ENCODE data around the gene DBNDD1.
A peak's percentile ranks its signal among the peaks of the same experiment; 100 is the strongest.
"Not testable (repeated sequence)": the region's sequence is repeated elsewhere in the genome, so short reads cannot be mapped to it uniquely, and the experiment has no call there.

Gene DBNDD1

GRCh38 chr16:89996178-89996489 lies 23.1 kb downstream of the DBNDD1 start:
- no peak overlapping the region for H3K4me3 ChIP-seq (ENCODE audit: low read depth, low read length)
- no peak for DNase-seq (ENCODE audit: low read depth)
- TF ChIP-seq CTCF (IDR thresholded peaks at IDR 0.05; ENCODE audit: insufficient read depth, low read depth, low read length, missing control alignments): no peak

- H3K4me3 ChIP-seq (ENCODE audit: low read depth, low read length): not testable (repeated sequence)
- peak; percentile 77 for DNase-seq (ENCODE audit: low read depth)
Observed at GRCh38 chr16:89995475-89996177, 23.6 kb downstream of the DBNDD1 start.

- peak; percentile 71 for DNase-seq (ENCODE audit: low read depth)
- not testable (repeated sequence) for H3K4me3 ChIP-seq (ENCODE audit: low read depth, low read length)
Observed at GRCh38 chr16:89994721-89995474, 24.4 kb downstream of the DBNDD1 start.

- no peak for DNase-seq (ENCODE audit: low read depth)
- no peak overlapping the region for H3K4me3 ChIP-seq (ENCODE audit: low read depth, low read length)
- TF ChIP-seq CTCF (IDR thresholded peaks at IDR 0.05; ENCODE audit: insufficient read depth, low read depth, low read length, missing control alignments): no peak
Observed at GRCh38 chr16:89994389-89994720, 24.9 kb downstream of the DBNDD1 start.

- no peak overlapping the region for H3K4me3 ChIP-seq (ENCODE audit: low read depth, low read length)
- no peak for DNase-seq (ENCODE audit: low read depth)
- TF ChIP-seq CTCF (IDR thresholded peaks at IDR 0.05; ENCODE audit: insufficient read depth, low read depth, low read length, missing control alignments): no peak
Observed at GRCh38 chr16:89993971-89994370, 25.3 kb downstream of the DBNDD1 start.

- DNase-seq (ENCODE audit: low read depth): no peak
- no peak for TF ChIP-seq CTCF (IDR thresholded peaks at IDR 0.05; ENCODE audit: insufficient read depth, low read depth, low read length, missing control alignments)
- H3K4me3 ChIP-seq (ENCODE audit: low read depth, low read length): no peak overlapping the region
Observed at GRCh38 chr16:89993377-89993776, 25.9 kb downstream of the DBNDD1 start.

GRCh38 chr16:89990799-89991198 lies 28.5 kb downstream of the DBNDD1 start:
- no peak for DNase-seq (ENCODE audit: low read depth)
- no peak overlapping the region for H3K4me3 ChIP-seq (ENCODE audit: low read depth, low read length)
- no peak for TF ChIP-seq CTCF (IDR thresholded peaks at IDR 0.05; ENCODE audit: insufficient read depth, low read depth, low read length, missing control alignments)

- no peak for TF ChIP-seq CTCF (IDR thresholded peaks at IDR 0.05; ENCODE audit: insufficient read depth, low read depth, low read length, missing control alignments)
- H3K4me3 ChIP-seq (ENCODE audit: low read depth, low read length): no peak overlapping the region
- no peak for DNase-seq (ENCODE audit: low read depth)
Observed at GRCh38 chr16:89988951-89989350, 30.3 kb downstream of the DBNDD1 start.
